ENCODE results near the gene SLC25A42.

Gene SLC25A42

GRCh38 chr19:19051478-19052213 is 12.1 kb upstream of the SLC25A42 start:
- no peak for DNase-seq

- no peak for DNase-seq
These were observed 10.9 kb upstream of the SLC25A42 start for GRCh38 chr19:19052921-19053320.

- DNase-seq: peak; percentile 52
These were observed 10.1 kb upstream of the SLC25A42 start for GRCh38 chr19:19053508-19054314.

GRCh38 chr19:19054315-19054938 is 9.4 kb upstream of the SLC25A42 start:
- DNase-seq: no peak

GRCh38 chr19:19054939-19055440 is 8.8 kb upstream of the SLC25A42 start:
- DNase-seq: no peak

- no peak for DNase-seq
These were observed 8.1 kb upstream of the SLC25A42 start for GRCh38 chr19:19055701-19056100.

GRCh38 chr19:19056636-19057275 is 7.0 kb upstream of the SLC25A42 start:
- DNase-seq: no peak

GRCh38 chr19:19057317-19057716 is 6.5 kb upstream of the SLC25A42 start:
- no peak for DNase-seq

GRCh38 chr19:19057720-19058119 is 6.1 kb upstream of the SLC25A42 start:
- no peak for DNase-seq

GRCh38 chr19:19059018-19059836 is 4.6 kb upstream of the SLC25A42 start:
- no peak for DNase-seq

GRCh38 chr19:19059837-19060611 is 3.8 kb upstream of the SLC25A42 start:
- no peak for DNase-seq

GRCh38 chr19:19061506-19061905 is 2.3 kb upstream of the SLC25A42 start:
- DNase-seq: no peak

- no peak for DNase-seq
These were observed 1.2 kb upstream of the SLC25A42 start for GRCh38 chr19:19062454-19063182.

- DNase-seq: peak; percentile 12
These were observed 416 bp downstream of the SLC25A42 start for GRCh38 chr19:19064098-19064722.

- no peak for DNase-seq
These were observed 1.3 kb downstream of the SLC25A42 start for GRCh38 chr19:19064811-19065745.

GRCh38 chr19:19067276-19068072 is 3.7 kb downstream of the SLC25A42 start:
- DNase-seq: no peak

- DNase-seq: no peak
These were observed 5.2 kb downstream of the SLC25A42 start for GRCh38 chr19:19068659-19069654.

All from activated T-cell treated with anti-CD3 and anti-CD28 coated beads for 4 hours (primary cell).